ENCODE data around the gene B3GAT1.

Gene B3GAT1

GRCh38 chr11:134414766-134415765, 3.0 kb upstream of the B3GAT1 start:
- H3K4me3 ChIP-seq (ENCODE audit: low read depth, low read length), result no peak overlapping the region
- TF ChIP-seq CTCF (IDR thresholded peaks at IDR 0.05; ENCODE audit: borderline replicate concordance, insufficient read depth, low read depth, low read length), result no peak

GRCh38 chr11:134413826-134414731, 2.0 kb upstream of the B3GAT1 start:
- TF ChIP-seq CTCF (IDR thresholded peaks at IDR 0.05; ENCODE audit: borderline replicate concordance, insufficient read depth, low read depth, low read length), result no peak
- H3K4me3 ChIP-seq (ENCODE audit: low read depth, low read length), result no peak overlapping the region

- TF ChIP-seq CTCF (IDR thresholded peaks at IDR 0.05; ENCODE audit: borderline replicate concordance, insufficient read depth, low read depth, low read length), result no peak
These were observed 1.2 kb upstream of the B3GAT1 start for GRCh38 chr11:134413043-134413825.

GRCh38 chr11:134410766-134411165, 1.3 kb downstream of the B3GAT1 start:
- no peak for TF ChIP-seq CTCF (IDR thresholded peaks at IDR 0.05; ENCODE audit: borderline replicate concordance, insufficient read depth, low read depth, low read length)
- H3K4me3 ChIP-seq (ENCODE audit: low read depth, low read length), result no peak overlapping the region

More at GRCh38 chr11:134413043-134413825, 1.2 kb upstream of the B3GAT1 start:
- no peak overlapping the region for H3K4me3 ChIP-seq (ENCODE audit: low read depth, low read length)

- H3K4me3 ChIP-seq (ENCODE audit: low read depth, low read length), result no peak overlapping the region
- TF ChIP-seq CTCF (IDR thresholded peaks at IDR 0.05; ENCODE audit: borderline replicate concordance, insufficient read depth, low read depth, low read length), result no peak
These were observed 2.3 kb downstream of the B3GAT1 start for GRCh38 chr11:134409552-134410429.

GRCh38 chr11:134407923-134408322, 4.1 kb downstream of the B3GAT1 start:
- TF ChIP-seq CTCF (IDR thresholded peaks at IDR 0.05; ENCODE audit: borderline replicate concordance, insufficient read depth, low read depth, low read length), result no peak
- H3K4me3 ChIP-seq (ENCODE audit: low read depth, low read length), result no peak overlapping the region
